Ureter (tissue), 1 donor: Measurements from ENCODE around the gene PLCB4. TPM values are rescaled to one million over a fixed set of nuclear protein-coding genes. Genes with fewer than 3 reads are reported as not detected.

ENCODE experiments used
- DNase-seq: peaks from one replicate; pipeline ENCODE4 v3.0.0-alpha.2; 2020; ENCODE audit warnings: low spot score
- total RNA-seq: library from RNA; stranded (reverse); gene quantifications from one replicate; pipeline ENCODE4 v1.2.4, GENCODE V29; 2023
- donor health status: DM: yes; HTN: yes; CAD: no.

The PLCB4 gene
- total RNA-seq, 1 donor from 2014 or later: 22.9 TPM

GRCh38 chr20:9321007-9321406 is 252.1 kb downstream of the PLCB4 start:
- DNase-seq: no peak

DNA sequence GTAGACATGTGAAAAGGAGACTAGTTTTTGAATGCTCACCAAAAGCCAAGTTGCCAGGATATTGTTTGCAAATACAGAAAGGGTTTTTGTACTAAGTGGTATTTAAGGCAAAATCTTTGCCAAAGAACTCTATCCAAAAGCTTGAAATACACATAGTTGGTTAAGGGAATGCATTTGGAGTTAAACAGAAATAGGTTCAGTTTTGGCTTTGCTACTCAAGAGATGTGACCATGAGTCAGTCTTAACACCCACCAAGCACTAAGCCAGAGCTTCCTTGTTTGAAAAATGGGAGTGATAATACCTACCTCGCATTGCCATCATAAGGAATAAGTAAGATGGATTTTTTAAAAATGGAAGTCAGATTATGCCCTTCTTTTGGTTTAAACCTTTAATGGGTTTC is 253.8 kb downstream of the PLCB4 start:
- DNase-seq: no peak

DNA sequence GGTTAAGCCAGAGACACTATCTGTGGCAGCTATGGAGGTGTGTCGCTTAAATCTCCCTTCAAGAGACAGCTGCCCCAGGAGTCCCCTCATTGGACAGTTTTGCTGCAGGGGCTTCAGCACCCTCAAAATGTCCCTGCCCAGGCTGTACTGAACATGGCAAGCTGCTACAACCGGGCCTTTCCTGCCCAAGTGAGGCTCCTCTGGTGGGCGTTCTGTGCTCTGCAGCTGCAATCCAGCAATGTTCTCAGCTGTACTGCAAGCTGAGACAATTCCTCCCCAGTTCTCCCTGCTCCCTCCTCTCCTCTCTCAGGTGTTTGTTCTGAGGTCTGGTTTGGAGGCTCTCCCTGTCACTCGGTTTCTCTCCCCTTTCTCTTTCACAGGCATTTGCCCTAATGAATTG is 254.7 kb downstream of the PLCB4 start:
- DNase-seq: no peak

DNA sequence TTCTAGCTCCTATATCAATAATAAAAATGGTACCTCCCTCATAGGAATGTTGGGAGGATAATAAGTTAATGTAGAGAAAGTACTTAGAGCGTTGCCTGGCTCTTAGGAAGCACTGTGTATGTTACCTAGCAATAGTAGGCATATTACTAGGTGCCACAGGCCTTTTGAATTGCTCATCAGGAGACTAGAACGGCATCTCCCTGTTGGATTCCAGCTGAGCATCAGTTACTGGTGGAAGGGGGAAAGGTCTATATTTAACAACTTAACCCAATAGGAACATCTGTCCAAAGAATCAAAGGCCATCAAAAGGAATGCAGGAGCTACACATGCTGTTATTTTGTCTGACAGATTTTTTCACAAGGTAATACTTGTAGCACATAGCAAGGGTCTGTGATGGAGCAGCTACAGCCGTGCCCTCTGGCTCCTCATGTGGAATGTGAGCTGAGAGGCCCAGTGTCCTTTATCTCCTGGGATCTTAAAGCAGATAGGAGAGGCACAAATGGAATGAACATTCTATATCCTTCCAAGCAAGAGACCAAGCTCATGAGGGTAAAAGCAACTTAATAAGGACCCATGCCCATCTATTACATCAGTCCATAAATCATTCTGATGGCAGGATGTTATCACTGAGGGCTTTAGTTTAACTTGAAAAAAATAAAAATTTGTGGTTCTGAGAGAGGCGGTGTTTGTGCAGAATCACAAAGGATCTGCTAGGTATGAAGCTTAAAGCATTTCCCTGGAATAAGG is 260.6 kb downstream of the PLCB4 start:
- no peak for DNase-seq

- no peak for DNase-seq
These were observed 261.3 kb downstream of the PLCB4 start for GRCh38 chr20:9330151-9330550.

- no peak for DNase-seq
These were observed 263.0 kb downstream of the PLCB4 start for GRCh38 chr20:9331707-9332435.

- DNase-seq: no peak
These were observed 264.0 kb downstream of the PLCB4 start for GRCh38 chr20:9332791-9333479.

GRCh38 chr20:9334866-9335265 is 266.0 kb downstream of the PLCB4 start:
- no peak for DNase-seq

- DNase-seq: no peak
These were observed 269.2 kb downstream of the PLCB4 start for GRCh38 chr20:9338101-9338500.

DNA sequence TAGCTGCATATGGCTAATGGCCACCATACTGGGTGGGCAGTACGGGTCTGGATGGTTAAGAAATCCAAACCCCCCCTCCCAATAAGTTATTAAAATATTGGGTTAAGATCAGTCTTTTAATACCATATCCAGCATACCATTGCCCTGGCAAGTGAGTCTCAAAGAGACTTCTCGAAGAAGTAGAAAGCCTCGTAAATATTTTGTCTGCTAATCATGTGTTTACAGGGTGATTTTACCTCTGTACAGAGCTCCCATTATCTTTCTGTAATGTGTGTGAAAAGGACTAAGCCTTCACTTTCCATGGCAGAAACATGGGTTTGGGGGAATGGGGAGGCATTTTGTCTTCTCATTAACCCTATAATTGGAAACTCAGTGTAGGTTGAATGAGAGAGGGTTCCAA is 270.8 kb downstream of the PLCB4 start:
- DNase-seq: no peak

DNA sequence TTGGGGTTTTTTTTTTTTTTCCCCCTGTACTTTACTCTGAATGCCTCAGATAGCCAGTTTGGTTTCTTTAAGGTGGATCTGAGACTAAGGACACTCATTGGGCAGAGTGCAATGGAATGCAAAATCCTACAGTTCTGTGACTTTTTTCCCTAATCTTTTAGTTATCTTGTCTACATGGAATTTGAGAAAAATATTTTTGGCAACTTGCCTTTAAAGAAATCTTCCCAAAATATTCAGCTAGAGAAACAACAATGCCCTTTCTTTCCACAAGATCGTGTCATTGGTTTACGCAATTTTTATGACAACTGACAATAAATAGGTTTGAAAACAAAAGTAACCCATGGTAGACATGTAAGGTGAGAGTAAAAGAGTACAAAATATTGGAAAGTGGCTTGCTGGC is 273.8 kb downstream of the PLCB4 start:
- DNase-seq: no peak

GRCh38 chr20:9344083-9344920 is 275.4 kb downstream of the PLCB4 start:
- DNase-seq: no peak

DNA sequence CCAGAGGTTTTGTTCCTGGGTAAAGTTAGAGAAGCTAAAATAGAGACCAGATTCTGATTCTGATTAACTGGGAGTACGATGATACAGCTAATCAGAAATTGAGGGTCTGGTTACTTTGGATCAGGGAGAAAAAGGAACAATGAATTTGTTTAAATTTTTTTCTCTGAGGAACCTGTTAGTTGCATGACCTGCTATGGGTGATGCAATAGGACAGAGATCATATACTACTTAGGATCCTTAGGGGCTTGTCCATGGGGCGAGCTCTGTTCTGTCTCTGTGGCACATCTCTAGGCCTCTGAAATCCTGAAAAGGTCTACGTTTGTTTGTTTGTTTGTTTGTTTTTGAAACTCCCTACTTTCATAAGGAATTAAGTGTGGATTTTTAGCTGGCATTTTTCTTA is 279.4 kb downstream of the PLCB4 start:
- DNase-seq: no peak

- no peak for DNase-seq
These were observed 279.9 kb downstream of the PLCB4 start for GRCh38 chr20:9348747-9349146.

DNA sequence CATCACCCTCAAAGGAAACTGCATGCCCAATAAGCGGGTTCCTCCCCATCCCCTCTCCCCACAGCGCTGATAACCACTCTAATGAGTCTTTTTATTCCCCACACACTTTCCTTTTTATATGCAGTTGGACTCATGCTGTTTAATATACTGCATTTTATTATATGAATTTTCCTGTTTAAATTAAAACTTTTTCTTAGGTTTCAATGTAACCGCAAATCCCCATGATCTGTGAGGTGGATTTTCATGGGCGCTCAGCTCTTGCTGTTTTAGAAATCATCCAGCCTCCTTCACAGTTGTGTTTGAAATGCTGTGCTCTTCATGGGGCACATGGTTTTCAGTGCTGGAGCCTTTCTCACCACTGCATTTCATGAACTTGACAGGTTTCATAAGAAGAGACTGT is 280.4 kb downstream of the PLCB4 start:
- no peak for DNase-seq

DNA sequence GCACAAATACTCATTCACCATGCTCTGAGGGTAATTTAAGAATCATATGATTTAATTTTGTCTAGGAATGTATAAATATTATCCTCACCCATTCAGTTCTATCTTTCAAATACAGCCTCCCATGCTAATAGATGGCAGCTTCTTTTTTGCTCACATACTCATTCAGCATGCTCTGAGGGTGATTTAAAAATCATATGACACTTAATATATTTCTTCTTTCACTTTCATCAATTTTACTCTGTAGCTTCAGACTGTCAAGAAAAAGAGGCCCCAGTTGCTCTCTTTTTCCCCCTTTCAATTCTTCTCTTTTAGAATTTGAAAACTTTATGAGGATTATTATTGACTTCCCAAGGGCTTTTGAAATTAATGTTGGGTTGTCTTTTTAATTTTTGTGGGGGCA is 283.9 kb downstream of the PLCB4 start:
- DNase-seq: no peak

- no peak for DNase-seq
These were observed 284.5 kb downstream of the PLCB4 start for GRCh38 chr20:9353180-9353915.

DNA sequence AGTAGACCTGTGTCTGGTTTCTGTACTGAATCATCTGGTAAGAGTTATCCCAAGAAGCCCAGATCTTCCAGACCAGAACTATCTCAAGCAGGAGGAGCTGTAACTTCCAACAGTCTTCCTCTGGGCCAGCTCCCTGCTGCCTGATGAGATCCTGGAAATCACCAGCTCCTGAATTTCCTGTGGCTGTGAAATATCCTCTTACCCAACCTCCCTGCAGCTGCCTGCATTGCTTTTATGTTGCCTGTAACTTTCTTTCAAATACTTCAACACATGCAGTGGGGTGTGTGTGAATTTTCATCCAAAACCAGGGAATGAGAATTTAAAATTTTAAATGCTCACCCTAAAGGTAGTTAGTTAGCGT is 285.0 kb downstream of the PLCB4 start:
- DNase-seq: no peak

DNA sequence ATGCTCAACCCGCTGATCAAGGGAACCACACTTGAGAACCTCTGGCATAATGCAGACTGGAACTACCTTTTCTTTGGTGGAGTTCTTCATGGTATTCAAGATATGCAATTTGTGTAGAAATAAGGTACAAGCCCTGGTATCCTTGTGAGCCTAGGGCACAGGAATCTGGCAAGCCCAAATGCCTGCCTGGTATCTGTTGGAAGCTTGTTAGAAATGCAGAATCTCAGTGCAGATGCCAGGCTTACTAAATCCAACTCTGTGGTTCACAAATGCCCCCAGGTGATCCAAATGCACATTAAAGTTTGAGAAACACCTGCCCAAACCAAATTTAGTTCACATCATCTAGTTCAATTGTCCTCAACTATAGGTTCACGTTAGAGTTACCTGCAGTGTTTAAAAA is 285.7 kb downstream of the PLCB4 start:
- no peak for DNase-seq

GRCh38 chr20:9358001-9358400 is 289.1 kb downstream of the PLCB4 start:
- DNase-seq: no peak

DNA sequence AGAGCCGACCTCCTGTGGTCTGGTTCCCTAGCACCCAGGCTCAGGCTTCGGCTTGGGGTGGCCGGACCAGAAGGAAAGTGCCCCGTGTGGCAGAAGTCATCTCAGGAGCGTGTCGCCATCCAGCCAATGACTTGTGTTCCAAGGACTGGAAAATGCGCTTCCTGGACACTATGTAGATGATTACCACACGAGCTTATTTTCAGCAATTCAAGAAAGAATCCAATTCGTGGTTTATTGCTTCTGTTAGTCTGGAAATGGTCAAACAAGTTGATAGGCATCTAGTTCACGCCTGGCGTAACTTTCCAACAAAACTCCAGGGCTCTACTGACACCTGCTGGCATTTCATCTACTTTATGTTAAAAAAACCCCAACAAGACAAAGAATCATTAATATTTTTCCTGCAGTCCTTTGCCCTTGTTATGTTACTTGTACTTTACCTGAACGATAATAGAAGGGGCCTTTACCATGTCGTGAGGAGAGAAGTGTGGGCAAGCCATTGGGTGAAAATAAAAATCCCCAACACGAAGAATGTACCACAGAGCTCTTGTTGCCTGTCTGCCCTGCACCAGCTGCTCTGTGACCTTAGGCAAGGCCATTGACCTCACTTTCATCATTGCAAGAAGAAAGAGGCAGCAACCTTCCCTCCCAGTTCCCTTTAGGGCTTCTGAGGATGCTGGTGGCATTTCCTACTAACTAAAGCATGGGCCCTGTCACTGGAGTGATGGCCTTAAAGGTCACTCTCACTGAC is 290.8 kb downstream of the PLCB4 start:
- peak; percentile 54 for DNase-seq
